Type B pancreatic cell (in vitro differentiated cells): ENCODE results near the gene FCN2. TPM values are rescaled to one million over a fixed set of nuclear protein-coding genes. Genes with fewer than 3 reads are reported as not detected.

Experiments
- DNase-seq: peaks from one replicate; pipeline ENCODE4 v3.0.0; 2021; ENCODE audit warnings: mixed read lengths; ENCODE audit not compliant: unreplicated experiment; ENCODE audit errors: extremely low spot score
- H3K27ac Mint-ChIP-seq: 2 replicates; pipeline ENCODE4 v1.8.0; 2021; ENCODE audit warnings: mild to moderate bottlenecking, mixed read lengths
- H3K27me3 Mint-ChIP-seq: 2 replicates; pipeline ENCODE4 v1.8.0; 2021; ENCODE audit warnings: mixed read lengths
- H3K36me3 Mint-ChIP-seq: 2 replicates; pipeline ENCODE4 v1.8.0; 2021; ENCODE audit warnings: mixed read lengths
- H3K4me1 Mint-ChIP-seq: one replicate; pipeline ENCODE4 v1.8.0; 2021; ENCODE audit warnings: mixed read lengths; ENCODE audit not compliant: unreplicated experiment
- H3K4me3 Mint-ChIP-seq: 2 replicates; pipeline ENCODE4 v1.8.0; 2021; ENCODE audit warnings: mild to moderate bottlenecking, mixed read lengths
- H3K9me3 Mint-ChIP-seq: 2 replicates; pipeline ENCODE4 v1.8.0; 2021; ENCODE audit warnings: mixed read lengths
- total RNA-seq: library from RNA; stranded (reverse); gene quantifications from 2 replicates; pipeline ENCODE4 v1.2.1, GENCODE V29; 2021; ENCODE audit warnings: low replicate concordance
- TF ChIP-seq, protein P1 (sequence below): fragments of 200-600 bp; sonication (generic); conservative IDR thresholded peaks from 2 replicates; pipeline ENCODE4 v1.5.0; 2021; ENCODE audit warnings: antibody characterized with exemption, mild to moderate bottlenecking

Gene FCN2
- total RNA-seq, 1 donor from 2014 or later = not detected

DNA sequence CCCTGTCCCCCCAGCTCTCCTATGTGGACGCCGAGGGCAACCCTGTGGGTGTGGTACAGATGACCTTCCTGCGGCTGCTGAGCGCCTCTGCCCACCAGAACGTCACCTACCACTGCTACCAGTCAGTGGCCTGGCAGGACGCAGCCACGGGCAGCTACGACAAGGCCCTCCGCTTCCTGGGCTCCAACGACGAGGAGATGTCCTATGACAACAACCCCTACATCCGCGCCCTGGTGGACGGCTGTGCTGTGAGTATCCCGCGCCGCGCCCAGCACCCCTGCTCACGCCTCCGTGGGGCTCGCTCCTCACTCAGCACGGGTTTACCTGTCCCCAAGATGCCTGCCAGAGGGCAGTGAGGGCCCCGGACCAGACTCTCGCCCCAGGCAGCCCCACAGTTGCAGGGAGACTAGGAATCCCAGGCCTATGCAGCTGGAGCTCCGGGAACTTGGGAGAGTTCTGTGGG, 45.6 kb upstream of the FCN2 start:
- no peak for DNase-seq
- Mint-ChIP-seq H3K4me1 (no peaks in the 10 kb centered on the region), H3K27ac (no peak overlapping the region), H3K36me3 (no peaks in the 10 kb centered on the region), H3K9me3 (no peaks in the 10 kb centered on the region), H3K4me3 (no peak overlapping the region), H3K27me3 (no peaks in the 10 kb centered on the region)
- TF ChIP-seq, protein P1, sequence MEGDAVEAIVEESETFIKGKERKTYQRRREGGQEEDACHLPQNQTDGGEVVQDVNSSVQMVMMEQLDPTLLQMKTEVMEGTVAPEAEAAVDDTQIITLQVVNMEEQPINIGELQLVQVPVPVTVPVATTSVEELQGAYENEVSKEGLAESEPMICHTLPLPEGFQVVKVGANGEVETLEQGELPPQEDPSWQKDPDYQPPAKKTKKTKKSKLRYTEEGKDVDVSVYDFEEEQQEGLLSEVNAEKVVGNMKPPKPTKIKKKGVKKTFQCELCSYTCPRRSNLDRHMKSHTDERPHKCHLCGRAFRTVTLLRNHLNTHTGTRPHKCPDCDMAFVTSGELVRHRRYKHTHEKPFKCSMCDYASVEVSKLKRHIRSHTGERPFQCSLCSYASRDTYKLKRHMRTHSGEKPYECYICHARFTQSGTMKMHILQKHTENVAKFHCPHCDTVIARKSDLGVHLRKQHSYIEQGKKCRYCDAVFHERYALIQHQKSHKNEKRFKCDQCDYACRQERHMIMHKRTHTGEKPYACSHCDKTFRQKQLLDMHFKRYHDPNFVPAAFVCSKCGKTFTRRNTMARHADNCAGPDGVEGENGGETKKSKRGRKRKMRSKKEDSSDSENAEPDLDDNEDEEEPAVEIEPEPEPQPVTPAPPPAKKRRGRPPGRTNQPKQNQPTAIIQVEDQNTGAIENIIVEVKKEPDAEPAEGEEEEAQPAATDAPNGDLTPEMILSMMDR = no peak

DNA sequence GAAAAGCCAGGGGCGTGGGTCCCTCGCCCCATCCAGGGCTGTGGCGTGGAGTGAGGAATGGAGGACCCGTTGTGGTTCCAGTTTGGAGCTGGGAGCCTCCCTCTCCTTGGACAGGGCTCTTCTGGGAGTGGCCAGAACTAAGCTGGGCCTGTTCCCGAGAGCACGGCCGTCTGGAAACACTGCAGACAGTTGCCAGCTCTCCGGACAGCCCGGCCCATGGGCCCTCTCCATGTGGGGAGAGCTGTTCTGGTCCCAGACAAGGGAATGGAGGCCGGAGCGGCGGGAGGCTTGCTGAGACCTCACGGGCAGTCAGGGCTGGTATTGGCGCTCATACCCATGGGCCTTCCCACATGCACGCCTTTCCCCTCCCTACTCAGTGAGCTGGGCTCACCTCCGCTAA, 45.2 kb upstream of the FCN2 start:
- no peak for DNase-seq
- no peaks in the 10 kb centered on the region for H3K4me1 Mint-ChIP-seq
- no peak overlapping the region for H3K4me3 Mint-ChIP-seq
- H3K36me3 Mint-ChIP-seq = no peaks in the 10 kb centered on the region
- TF ChIP-seq, protein P1 = no peak
- H3K27ac Mint-ChIP-seq = no peak overlapping the region
- no peaks in the 10 kb centered on the region for H3K9me3 Mint-ChIP-seq
- H3K27me3 Mint-ChIP-seq = no peaks in the 10 kb centered on the region

DNA sequence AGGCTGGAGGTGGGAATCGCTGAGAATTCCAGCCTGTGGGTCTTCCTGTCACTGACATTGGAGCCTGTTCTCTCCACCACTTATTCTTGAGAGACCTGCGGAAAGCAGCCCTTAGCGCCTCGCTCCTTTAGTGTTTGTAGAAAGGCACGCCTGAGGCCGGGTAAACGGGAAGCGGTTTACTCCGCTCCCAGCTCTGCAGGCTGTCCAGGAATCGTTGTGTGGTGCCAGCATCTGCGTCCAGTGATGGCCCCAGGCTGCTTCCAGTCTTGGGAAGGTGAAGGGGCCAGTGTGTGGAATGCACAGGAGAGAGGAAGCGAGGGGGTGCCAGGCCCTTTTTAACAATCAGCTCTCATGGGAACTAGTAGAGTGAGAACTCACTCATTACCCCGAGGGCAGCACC, 44.6 kb upstream of the FCN2 start:
- no peaks in the 10 kb centered on the region for H3K4me1 Mint-ChIP-seq
- TF ChIP-seq, protein P1 = no peak
- no peak for DNase-seq
- no peaks in the 10 kb centered on the region for H3K9me3 Mint-ChIP-seq
- no peaks in the 10 kb centered on the region for H3K27me3 Mint-ChIP-seq
- no peaks in the 10 kb centered on the region for H3K36me3 Mint-ChIP-seq
- H3K27ac Mint-ChIP-seq = no peak overlapping the region
- no peak overlapping the region for H3K4me3 Mint-ChIP-seq

DNA sequence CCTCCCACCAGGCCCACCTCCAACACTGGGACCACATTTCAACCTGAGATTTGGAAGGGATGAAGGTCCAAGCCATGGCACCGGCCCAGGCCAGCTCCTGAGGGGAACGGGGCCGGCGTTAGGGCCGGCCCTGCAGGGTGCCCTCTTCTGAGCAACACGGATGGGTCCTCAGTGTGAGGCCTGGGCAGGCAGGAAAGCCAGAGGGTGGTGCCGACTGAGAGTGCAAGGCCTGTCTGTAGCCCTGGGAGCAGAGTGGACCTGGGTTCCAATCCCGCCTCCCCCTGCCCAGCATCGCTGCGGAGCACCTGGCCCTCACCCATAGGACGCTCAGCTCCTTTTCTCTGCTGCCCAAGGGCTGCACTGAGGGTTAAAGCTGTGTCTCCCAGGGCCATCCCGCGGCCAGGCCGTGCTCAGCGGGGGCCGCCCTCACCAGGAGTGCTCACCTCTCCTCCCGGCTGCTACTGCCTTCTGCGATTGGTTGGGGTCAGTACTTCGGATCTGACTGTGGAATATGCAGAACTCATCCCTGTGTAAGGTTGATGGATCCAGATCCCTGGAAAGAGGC, 44.1 kb upstream of the FCN2 start:
- Mint-ChIP-seq H3K4me1 (no peaks in the 10 kb centered on the region), H3K27me3 (no peaks in the 10 kb centered on the region), H3K27ac (no peak overlapping the region), H3K36me3 (no peaks in the 10 kb centered on the region), H3K9me3 (no peaks in the 10 kb centered on the region), H3K4me3 (no peak overlapping the region)
- TF ChIP-seq, protein P1 = no peak
- DNase-seq = no peak

DNA sequence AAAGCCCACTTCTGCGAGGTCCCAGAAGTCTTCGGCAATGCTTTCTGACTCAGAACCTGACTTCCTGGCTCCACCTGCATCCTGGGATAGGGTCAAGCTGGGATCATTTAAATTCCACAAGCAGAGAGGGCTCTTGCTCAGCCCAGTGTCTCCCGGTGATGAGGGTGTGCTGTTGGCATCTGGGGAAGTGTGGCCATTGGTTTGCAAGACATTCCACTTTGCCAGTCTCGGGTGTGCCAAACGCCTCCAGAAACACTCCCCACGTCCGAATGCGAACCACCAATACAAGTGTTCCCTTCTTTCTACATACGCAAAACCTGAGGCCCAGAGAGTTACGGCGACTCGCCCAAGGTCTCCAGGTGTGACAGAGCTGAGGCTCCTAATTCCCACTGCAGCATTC, 43.1 kb upstream of the FCN2 start:
- no peaks in the 10 kb centered on the region for H3K9me3 Mint-ChIP-seq
- H3K27ac Mint-ChIP-seq = no peak overlapping the region
- H3K4me3 Mint-ChIP-seq = no peak overlapping the region
- H3K36me3 Mint-ChIP-seq = no peaks in the 10 kb centered on the region
- H3K4me1 Mint-ChIP-seq = no peaks in the 10 kb centered on the region
- TF ChIP-seq, protein P1 = no peak
- no peaks in the 10 kb centered on the region for H3K27me3 Mint-ChIP-seq
- DNase-seq = no peak
